ENCODE measurements around the gene VPS13D. TPM values are rescaled to one million over a fixed set of nuclear protein-coding genes. Genes with fewer than 3 reads are reported as not detected.

VPS13D gene
- total RNA-seq, 1 experiment from 2014 or later: 31.6 TPM

DNA sequence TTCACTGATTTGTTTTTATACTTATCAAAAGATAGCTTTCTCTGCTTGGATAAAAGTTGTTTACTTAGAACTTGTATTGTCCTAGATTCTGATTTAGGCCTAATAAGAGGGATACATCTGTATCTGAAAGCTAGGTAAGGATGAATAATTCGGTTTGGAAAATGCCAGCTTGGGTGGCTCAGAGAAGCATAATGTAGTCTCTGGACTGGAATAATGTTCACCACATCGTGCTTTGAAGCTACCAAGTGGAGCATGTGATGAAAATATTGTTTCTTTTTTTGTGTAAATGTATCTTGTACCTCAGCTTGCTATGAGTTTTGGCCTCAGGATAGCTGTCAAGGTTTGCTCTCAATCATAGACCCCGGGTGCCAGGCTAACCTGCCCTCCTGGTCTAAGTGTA, 49.2 kb downstream of the VPS13D start (continued):
- TF ChIP-seq TCF7L2 (IDR thresholded peaks at IDR 0.05; ENCODE audit: borderline replicate concordance, extremely low read depth, insufficient read depth, insufficient read length): no peak

DNA sequence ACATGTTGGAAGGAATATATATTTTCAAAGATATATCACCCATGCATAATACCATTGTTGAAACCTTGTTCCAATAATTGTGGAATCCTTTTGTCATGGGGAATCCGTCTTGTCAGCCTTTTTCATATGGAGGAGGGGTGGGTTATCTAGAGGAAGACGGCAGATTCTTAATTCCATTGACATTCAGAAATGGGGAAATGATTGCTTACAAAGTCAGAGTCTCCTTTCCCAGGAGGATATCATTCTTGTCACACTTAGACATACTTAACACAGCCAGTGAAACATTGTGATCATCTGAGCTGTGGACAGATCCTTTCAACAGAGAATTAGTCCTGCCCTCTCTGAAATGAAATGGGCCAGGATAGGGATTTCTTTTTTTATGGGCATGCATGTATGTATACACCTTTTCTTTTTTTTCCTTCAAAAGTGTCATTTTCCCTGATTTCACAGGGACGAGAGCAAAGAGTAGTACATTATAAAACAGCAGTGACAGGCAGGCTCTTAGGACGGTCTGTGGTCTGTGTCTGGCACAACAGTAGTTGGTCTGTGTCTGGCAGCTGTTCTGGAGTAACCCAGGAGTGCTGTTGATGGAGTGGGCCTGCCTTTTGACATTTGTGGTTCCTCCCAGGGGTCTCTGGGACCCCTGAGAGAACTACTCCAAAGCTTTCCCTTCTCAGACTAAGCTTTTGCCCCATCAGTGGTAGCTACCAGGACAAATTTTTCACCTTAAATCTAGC, 50.1 kb downstream of the VPS13D start:
- ChIA-PET POLR2A (no interaction called here), RAD21 (ENCODE audit: low non-redundant PET in 1 of 2, low total read pairs in 2 of 2, uncharacterized antibody in 2 of 2, unreplicated experiment in 2 of 2) (interaction anchor here in 1 of 2 experiments (0.7 kb wide), 1 partner anchor 22 kb away, joined by 3 read pairs; no protein-coding TSS in a partner anchor), CTCF (no interaction called here)
- no peak for ATAC-seq
- Histone ChIP-seq H3K4me2 (ENCODE audit: low read length) (no peak overlapping the region), H3K79me2 (ENCODE audit: insufficient read depth, low read length) (no peaks in the 10 kb centered on the region), H2AFZ (ENCODE audit: low read depth, low read length, poor library complexity, severe bottlenecking) (no peak overlapping the region), H4K20me1 (ENCODE audit: insufficient read depth) (no peaks in the 10 kb centered on the region), H3K36me3 (ENCODE audit: control insufficient read depth in 1 of 2, insufficient read depth in 2 of 2, low read length in 2 of 2) (peaks cover 26 to 28% of the 10 kb centered on the region in 2 experiments; a peak in 3 of 4 replicates), H3K27ac (ENCODE audit: low read depth, low read length) (no peak overlapping the region), H3K4me3 (replicated peaks in 1 of 2; ENCODE audit: low read depth in 1 of 2, low read length in 2 of 2) (no peak overlapping the region), H3K27me3 (ENCODE audit: insufficient read depth, low read length) (no peaks in the 10 kb centered on the region), H3K9ac (ENCODE audit: low read length) (no peak overlapping the region), H3K9me3 (ENCODE audit: control insufficient read depth in 1 of 2, insufficient read depth in 1 of 2, low read depth in 1 of 2, low read length in 2 of 2) (no peaks in the 10 kb centered on the region), H3K9me2 (ENCODE audit: insufficient read depth) (no peaks in the 10 kb centered on the region), H3K4me1 (ENCODE audit: control insufficient read depth in 1 of 2, insufficient read depth in 2 of 2, low read length in 2 of 2) (no peaks in the 10 kb centered on the region)
- BruUV-seq (replicated peaks): no TSS peak
- intact Hi-C loops (cut with micrococcal nuclease): loop anchor here (10.0 kb wide), 1 partner anchor 495 kb away; the partner anchor contains the start of gene PRAMEF12
- DNase-seq (ENCODE audit: low read depth, low spot score): no peak
- TF ChIP-seq POLR2A (IDR thresholded peaks at IDR 0.05; ENCODE audit: borderline replicate concordance, extremely low read depth, insufficient read depth, insufficient read length) (no peak), CBX3 (IDR thresholded peaks at IDR 0.05; ENCODE audit: low read depth) (no peak)

DNA sequence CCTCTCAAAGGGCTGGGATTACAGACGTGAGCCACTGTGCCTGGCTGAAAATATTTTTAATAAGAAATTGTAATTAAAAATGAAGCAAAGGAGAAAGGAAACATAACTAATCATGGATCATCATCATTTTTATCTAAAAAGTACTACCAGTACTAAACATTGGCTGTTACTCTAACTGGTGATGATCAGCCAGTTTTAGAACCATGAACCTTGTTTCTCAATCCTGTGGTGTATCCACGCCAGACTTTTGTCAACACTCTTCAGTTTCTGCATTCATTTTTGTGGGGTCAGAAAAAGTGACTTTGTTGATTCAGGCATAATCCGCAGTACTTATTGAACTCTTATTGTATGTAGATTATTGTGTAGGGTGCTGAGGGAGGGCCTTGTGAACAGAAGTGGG, 52.3 kb downstream of the VPS13D start:
- H3K27me3 ChIP-seq (ENCODE audit: insufficient read depth, low read length): no peaks in the 10 kb centered on the region
- TF ChIP-seq EZH2phosphoT487 (IDR thresholded peaks at IDR 0.05; ENCODE audit: borderline replicate concordance) (no peak), FOSL1 (IDR thresholded peaks at IDR 0.05; ENCODE audit: low read depth) (no peak), ELF1 (IDR thresholded peaks at IDR 0.05; ENCODE audit: borderline replicate concordance, low read depth) (no peak), EZH2 (IDR thresholded peaks at IDR 0.05) (no peak), CBX3 (IDR thresholded peaks at IDR 0.05; ENCODE audit: low read depth) (no peak), SIN3A (IDR thresholded peaks at IDR 0.05; ENCODE audit: low read depth) (no peak)
- TF ChIP-seq, protein P1, sequence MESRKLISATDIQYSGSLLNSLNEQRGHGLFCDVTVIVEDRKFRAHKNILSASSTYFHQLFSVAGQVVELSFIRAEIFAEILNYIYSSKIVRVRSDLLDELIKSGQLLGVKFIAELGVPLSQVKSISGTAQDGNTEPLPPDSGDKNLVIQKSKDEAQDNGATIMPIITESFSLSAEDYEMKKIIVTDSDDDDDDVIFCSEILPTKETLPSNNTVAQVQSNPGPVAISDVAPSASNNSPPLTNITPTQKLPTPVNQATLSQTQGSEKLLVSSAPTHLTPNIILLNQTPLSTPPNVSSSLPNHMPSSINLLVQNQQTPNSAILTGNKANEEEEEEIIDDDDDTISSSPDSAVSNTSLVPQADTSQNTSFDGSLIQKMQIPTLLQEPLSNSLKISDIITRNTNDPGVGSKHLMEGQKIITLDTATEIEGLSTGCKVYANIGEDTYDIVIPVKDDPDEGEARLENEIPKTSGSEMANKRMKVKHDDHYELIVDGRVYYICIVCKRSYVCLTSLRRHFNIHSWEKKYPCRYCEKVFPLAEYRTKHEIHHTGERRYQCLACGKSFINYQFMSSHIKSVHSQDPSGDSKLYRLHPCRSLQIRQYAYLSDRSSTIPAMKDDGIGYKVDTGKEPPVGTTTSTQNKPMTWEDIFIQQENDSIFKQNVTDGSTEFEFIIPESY (IDR thresholded peaks at IDR 0.05; ENCODE audit: extremely low read depth, insufficient replicate concordance, low read length): no peak
- TF ChIP-seq, protein P2, sequence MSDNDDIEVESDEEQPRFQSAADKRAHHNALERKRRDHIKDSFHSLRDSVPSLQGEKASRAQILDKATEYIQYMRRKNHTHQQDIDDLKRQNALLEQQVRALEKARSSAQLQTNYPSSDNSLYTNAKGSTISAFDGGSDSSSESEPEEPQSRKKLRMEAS (IDR thresholded peaks at IDR 0.05): no peak
- TF ChIP-seq, protein P3, sequence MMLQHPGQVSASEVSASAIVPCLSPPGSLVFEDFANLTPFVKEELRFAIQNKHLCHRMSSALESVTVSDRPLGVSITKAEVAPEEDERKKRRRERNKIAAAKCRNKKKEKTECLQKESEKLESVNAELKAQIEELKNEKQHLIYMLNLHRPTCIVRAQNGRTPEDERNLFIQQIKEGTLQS (IDR thresholded peaks at IDR 0.05): no peak
- TF ChIP-seq, protein P4, sequence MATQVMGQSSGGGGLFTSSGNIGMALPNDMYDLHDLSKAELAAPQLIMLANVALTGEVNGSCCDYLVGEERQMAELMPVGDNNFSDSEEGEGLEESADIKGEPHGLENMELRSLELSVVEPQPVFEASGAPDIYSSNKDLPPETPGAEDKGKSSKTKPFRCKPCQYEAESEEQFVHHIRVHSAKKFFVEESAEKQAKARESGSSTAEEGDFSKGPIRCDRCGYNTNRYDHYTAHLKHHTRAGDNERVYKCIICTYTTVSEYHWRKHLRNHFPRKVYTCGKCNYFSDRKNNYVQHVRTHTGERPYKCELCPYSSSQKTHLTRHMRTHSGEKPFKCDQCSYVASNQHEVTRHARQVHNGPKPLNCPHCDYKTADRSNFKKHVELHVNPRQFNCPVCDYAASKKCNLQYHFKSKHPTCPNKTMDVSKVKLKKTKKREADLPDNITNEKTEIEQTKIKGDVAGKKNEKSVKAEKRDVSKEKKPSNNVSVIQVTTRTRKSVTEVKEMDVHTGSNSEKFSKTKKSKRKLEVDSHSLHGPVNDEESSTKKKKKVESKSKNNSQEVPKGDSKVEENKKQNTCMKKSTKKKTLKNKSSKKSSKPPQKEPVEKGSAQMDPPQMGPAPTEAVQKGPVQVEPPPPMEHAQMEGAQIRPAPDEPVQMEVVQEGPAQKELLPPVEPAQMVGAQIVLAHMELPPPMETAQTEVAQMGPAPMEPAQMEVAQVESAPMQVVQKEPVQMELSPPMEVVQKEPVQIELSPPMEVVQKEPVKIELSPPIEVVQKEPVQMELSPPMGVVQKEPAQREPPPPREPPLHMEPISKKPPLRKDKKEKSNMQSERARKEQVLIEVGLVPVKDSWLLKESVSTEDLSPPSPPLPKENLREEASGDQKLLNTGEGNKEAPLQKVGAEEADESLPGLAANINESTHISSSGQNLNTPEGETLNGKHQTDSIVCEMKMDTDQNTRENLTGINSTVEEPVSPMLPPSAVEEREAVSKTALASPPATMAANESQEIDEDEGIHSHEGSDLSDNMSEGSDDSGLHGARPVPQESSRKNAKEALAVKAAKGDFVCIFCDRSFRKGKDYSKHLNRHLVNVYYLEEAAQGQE (IDR thresholded peaks at IDR 0.05; ENCODE audit: low read depth): no peak

More for the DNA sequence above, 52.3 kb downstream of the VPS13D start:
- Histone ChIP-seq H3K4me1 (ENCODE audit: control insufficient read depth in 1 of 2, insufficient read depth in 2 of 2, low read length in 2 of 2) (no peaks in the 10 kb centered on the region), H3K9me3 (ENCODE audit: control insufficient read depth in 1 of 2, insufficient read depth in 1 of 2, low read depth in 1 of 2, low read length in 2 of 2) (no peaks in the 10 kb centered on the region), H3K9ac (ENCODE audit: low read length) (no peak overlapping the region), H4K20me1 (ENCODE audit: insufficient read depth) (no peaks in the 10 kb centered on the region), H3K79me2 (ENCODE audit: insufficient read depth, low read length) (no peaks in the 10 kb centered on the region), H3K9me2 (ENCODE audit: insufficient read depth) (no peaks in the 10 kb centered on the region), H3K36me3 (ENCODE audit: control insufficient read depth in 1 of 2, insufficient read depth in 2 of 2, low read length in 2 of 2) (peaks cover 11 to 21% of the 10 kb centered on the region in 2 experiments; a peak in 2 of 4 replicates), H3K4me3 (replicated peaks in 1 of 2; ENCODE audit: low read depth in 1 of 2, low read length in 2 of 2) (no peak overlapping the region), H3K4me2 (ENCODE audit: low read length) (no peak overlapping the region), H3K27ac (ENCODE audit: low read depth, low read length) (no peak overlapping the region), H2AFZ (ENCODE audit: low read depth, low read length, poor library complexity, severe bottlenecking) (no peak overlapping the region)
- ATAC-seq (no peak), DNase-seq (ENCODE audit: low read depth, low spot score) (no peak)
- no TSS peak for BruUV-seq (replicated peaks)
- ChIA-PET RAD21 (ENCODE audit: low non-redundant PET in 1 of 2, low total read pairs in 2 of 2, uncharacterized antibody in 2 of 2, unreplicated experiment in 2 of 2) (no interaction called here), CTCF (no interaction called here), POLR2A (no interaction called here)
- intact Hi-C loops (cut with micrococcal nuclease): no loop called here

Measured in HCT116 (cell line).